ENCODE measurements around the gene SUGP2. TPM values are rescaled to one million over a fixed set of nuclear protein-coding genes. Genes with fewer than 3 reads are reported as not detected.

SUGP2 gene
- polyA plus RNA-seq, 2 donors: 22.8 to 46.7 TPM

DNA sequence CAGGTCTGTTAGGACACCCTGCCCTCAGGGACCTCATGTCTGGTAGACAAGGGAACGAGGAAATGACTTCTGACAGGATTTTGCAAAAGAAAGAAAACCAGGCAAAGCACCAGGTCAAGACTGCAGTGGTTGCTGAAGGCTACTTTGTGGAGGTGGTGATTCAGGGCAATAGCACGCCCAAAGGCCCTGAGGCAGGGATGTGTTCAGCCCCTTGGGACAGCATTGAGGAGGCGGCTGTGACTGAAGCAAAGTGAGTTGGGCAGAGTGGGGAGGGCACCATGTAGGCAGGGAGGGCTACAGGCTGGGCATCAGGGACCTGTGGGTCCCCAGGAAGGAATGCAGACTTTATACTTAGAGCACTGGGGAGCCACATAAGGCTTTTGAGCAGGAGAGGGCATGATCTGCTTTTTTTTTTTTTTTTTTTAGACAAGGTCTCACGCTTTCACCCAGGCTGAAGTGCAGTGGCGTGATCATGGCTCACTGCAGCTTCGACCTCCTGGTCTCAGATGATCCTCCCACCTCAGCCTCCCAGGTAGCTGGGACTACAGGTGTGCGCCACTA lies 81.5 kb downstream of the SUGP2 start:
- Histone ChIP-seq H3K4me1 (ENCODE audit: control insufficient read depth in 2 of 2, insufficient read depth in 2 of 2, low read length in 1 of 2) (peaks cover 0 to 4% of the 10 kb centered on the region in 2 donors), H3K27me3 (ENCODE audit: control insufficient read depth in 1 of 2, insufficient read depth in 2 of 2, low read length in 2 of 2) (no peaks in the 10 kb centered on the region), H3K36me3 (ENCODE audit: control insufficient read depth in 2 of 2, insufficient read depth in 2 of 2, low read length in 1 of 2) (no peaks in the 10 kb centered on the region), H3K27ac (ENCODE audit: low read depth in 2 of 2, low read length in 1 of 2) (no peak overlapping the region), H3K4me3 (ENCODE audit: low read depth in 1 of 2, low read length in 2 of 2) (no peak overlapping the region), H3K9me3 (ENCODE audit: control insufficient read depth in 2 of 2, insufficient read depth in 1 of 2, low read depth in 1 of 2, low read length in 1 of 2) (no peaks in the 10 kb centered on the region)
- WGBS, 2 donors: 75 to 76% methylated on average over 7 of the region's 7 CpGs

DNA sequence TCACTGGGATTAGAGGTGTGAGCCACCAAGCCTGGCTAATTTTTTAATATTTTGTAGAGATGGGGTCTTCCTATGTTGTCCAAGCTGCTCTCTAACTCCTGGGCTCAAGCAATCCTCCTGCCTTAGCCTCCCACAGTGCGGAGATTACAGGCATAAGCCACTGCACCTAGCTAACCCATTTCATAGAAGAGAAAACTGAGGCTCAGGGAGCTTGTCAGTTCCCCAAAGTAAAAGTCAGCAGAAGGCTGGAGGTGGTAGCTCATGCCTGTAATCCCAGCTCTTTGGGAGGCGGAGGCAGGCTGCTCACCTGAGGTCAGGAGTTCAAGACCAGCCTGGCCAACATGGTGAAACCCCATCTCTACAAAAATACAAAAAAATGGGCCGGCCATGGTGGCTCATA lies 83.5 kb downstream of the SUGP2 start:
- no peaks in the 10 kb centered on the region for H3K9me3 ChIP-seq (ENCODE audit: control insufficient read depth in 2 of 2, insufficient read depth in 1 of 2, low read depth in 1 of 2, low read length in 1 of 2)
- H3K27ac ChIP-seq (ENCODE audit: low read depth in 2 of 2, low read length in 1 of 2): no peak overlapping the region
- H3K4me1 ChIP-seq (ENCODE audit: control insufficient read depth in 2 of 2, insufficient read depth in 2 of 2, low read length in 1 of 2): peaks cover 0 to 4% of the 10 kb centered on the region in 2 donors
- H3K36me3 ChIP-seq (ENCODE audit: control insufficient read depth in 2 of 2, insufficient read depth in 2 of 2, low read length in 1 of 2): no peaks in the 10 kb centered on the region
- no peaks in the 10 kb centered on the region for H3K27me3 ChIP-seq (ENCODE audit: control insufficient read depth in 1 of 2, insufficient read depth in 2 of 2, low read length in 2 of 2)
- WGBS, 2 donors: 96% methylated on average over 3 of the region's 3 CpGs
- no peak overlapping the region for H3K4me3 ChIP-seq (ENCODE audit: low read depth in 1 of 2, low read length in 2 of 2)

DNA sequence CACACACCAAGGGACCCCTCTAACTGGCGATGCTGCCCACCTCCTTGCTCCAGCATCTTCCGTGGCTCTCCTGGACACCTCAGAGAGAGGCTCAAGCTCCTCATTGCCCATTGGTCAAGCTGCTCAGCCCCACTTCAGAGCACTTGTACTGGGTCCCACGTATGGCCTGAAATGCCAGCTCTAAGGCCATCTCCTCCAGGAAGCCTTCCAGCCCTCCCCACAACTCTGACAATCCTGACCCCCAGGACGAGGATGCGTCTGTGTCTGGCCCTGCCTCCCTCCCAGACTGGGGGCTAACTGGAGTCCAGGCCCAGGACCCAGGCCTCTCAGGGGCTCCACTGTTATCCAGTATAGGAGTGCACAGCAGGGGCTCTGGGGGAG lies 84.4 kb downstream of the SUGP2 start:
- WGBS, 2 donors: 84 to 87% methylated on average over 5 of the region's 5 CpGs
- Histone ChIP-seq H3K9me3 (ENCODE audit: control insufficient read depth in 2 of 2, insufficient read depth in 1 of 2, low read depth in 1 of 2, low read length in 1 of 2) (no peaks in the 10 kb centered on the region), H3K27me3 (ENCODE audit: control insufficient read depth in 1 of 2, insufficient read depth in 2 of 2, low read length in 2 of 2) (no peaks in the 10 kb centered on the region), H3K4me1 (ENCODE audit: control insufficient read depth in 2 of 2, insufficient read depth in 2 of 2, low read length in 1 of 2) (peaks cover 0 to 4% of the 10 kb centered on the region in 2 donors), H3K4me3 (ENCODE audit: low read depth in 1 of 2, low read length in 2 of 2) (no peak overlapping the region), H3K27ac (ENCODE audit: low read depth in 2 of 2, low read length in 1 of 2) (no peak overlapping the region), H3K36me3 (ENCODE audit: control insufficient read depth in 2 of 2, insufficient read depth in 2 of 2, low read length in 1 of 2) (no peaks in the 10 kb centered on the region)

DNA sequence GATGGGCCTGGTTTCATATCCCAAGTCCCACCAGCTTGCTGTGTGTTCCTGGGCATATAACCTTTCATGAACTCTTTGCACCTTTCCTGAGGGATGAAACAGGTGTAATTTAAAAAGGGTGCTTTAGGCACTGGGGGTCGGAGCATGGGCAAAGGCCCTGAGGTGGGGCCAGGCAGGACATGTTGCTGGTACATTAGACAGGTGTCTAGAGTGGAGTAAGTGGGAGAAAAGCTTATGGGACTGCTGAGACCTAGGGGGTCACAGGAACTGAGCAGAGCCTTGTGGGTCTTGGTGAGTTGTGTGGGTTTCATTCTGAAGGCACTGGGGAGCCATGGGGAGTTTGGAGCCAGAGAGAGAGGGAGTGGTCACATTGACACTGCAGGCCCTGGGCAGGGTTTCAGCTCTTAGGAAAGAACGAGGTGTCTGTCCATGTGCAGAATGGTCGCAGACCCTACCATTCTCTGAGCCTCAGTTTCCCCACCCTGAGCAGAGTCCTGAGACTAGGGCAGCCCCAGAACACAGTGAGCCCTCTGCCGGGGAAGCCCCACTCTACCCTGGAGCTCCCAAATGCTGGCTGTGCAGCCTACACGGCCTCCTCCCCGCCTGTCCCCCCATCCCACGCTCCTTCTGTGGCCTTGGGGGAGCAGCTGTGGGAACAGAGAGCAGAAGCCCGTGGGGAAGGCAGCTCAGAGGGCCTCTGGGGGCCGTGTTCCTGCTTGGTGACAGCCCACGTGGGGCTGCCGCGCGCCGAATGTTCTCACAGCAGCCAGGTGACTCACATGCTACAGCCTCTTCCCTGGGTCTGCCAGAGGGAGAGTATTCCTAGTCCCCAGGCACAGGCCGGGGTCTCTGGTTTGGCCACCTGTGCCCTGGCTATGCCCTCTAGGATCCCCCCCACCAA lies 85.0 kb downstream of the SUGP2 start:
- Histone ChIP-seq H3K4me3 (ENCODE audit: low read depth in 1 of 2, low read length in 2 of 2) (no peak overlapping the region), H3K27me3 (ENCODE audit: control insufficient read depth in 1 of 2, insufficient read depth in 2 of 2, low read length in 2 of 2) (no peaks in the 10 kb centered on the region)
- WGBS, 2 donors: 75% methylated on average over 14 to 15 of the region's 15 CpGs

DNA sequence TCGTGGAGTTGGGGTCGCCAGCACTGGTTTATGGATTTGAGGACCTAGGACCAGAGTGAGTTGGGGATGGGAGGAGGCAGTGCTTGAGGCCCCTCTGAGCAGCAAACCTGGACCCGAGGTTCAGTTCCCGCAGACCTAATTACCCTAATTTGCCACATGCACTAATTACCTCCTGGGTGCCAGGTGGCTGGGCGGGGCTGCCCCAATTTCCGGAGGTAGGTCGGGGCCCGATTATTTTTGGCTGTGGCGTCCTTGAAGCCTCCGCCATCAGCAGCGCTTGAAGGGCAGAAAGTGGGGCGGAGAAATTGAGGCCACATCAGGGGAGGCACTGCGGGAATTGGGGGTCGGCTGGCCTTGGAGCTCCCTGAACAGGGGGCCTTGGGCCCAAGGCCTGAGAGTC lies 86.4 kb downstream of the SUGP2 start:
- Histone ChIP-seq H3K27me3 (ENCODE audit: control insufficient read depth in 1 of 2, insufficient read depth in 2 of 2, low read length in 2 of 2) (no peaks in the 10 kb centered on the region), H3K36me3 (ENCODE audit: control insufficient read depth in 2 of 2, insufficient read depth in 2 of 2, low read length in 1 of 2) (no peaks in the 10 kb centered on the region)
- WGBS, 2 donors: 74 to 82% methylated on average over 14 of the region's 14 CpGs

More for the DNA sequence above, 85.0 kb downstream of the SUGP2 start:
- peaks cover 0 to 4% of the 10 kb centered on the region in 2 donors for H3K4me1 ChIP-seq (ENCODE audit: control insufficient read depth in 2 of 2, insufficient read depth in 2 of 2, low read length in 1 of 2)
- H3K27ac ChIP-seq (ENCODE audit: low read depth in 2 of 2, low read length in 1 of 2): no peak overlapping the region
- no peaks in the 10 kb centered on the region for H3K9me3 ChIP-seq (ENCODE audit: control insufficient read depth in 2 of 2, insufficient read depth in 1 of 2, low read depth in 1 of 2, low read length in 1 of 2)
- no peaks in the 10 kb centered on the region for H3K36me3 ChIP-seq (ENCODE audit: control insufficient read depth in 2 of 2, insufficient read depth in 2 of 2, low read length in 1 of 2)

DNA sequence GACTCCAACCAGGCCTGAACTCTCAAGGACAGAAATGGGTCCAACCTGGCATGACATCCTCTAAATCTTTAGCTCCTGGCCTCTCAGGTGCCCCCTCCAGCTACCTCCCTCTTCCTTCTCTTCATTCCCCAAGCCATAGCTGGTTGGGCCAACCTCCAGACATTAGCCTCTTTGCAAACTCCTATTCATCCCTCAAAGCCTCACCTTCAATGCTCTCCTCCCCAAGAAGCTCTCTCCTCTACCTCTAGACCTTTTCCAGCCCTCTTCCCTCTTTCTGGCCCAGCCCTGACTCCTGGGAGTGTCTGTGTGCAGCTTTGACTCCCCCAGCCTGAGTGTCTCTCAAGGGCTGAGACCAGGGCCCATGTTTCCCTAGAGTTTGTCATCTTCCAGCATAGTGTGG lies 87.0 kb downstream of the SUGP2 start:
- Histone ChIP-seq H3K36me3 (ENCODE audit: control insufficient read depth in 2 of 2, insufficient read depth in 2 of 2, low read length in 1 of 2) (no peaks in the 10 kb centered on the region), H3K9me3 (ENCODE audit: control insufficient read depth in 2 of 2, insufficient read depth in 1 of 2, low read depth in 1 of 2, low read length in 1 of 2) (no peaks in the 10 kb centered on the region), H3K4me1 (ENCODE audit: control insufficient read depth in 2 of 2, insufficient read depth in 2 of 2, low read length in 1 of 2) (no peaks in the 10 kb centered on the region), H3K27me3 (ENCODE audit: control insufficient read depth in 1 of 2, insufficient read depth in 2 of 2, low read length in 2 of 2) (no peaks in the 10 kb centered on the region), H3K4me3 (ENCODE audit: low read depth in 1 of 2, low read length in 2 of 2) (no peak overlapping the region), H3K27ac (ENCODE audit: low read depth in 2 of 2, low read length in 1 of 2) (no peak overlapping the region)

More for the DNA sequence above, 86.4 kb downstream of the SUGP2 start:
- Histone ChIP-seq H3K9me3 (ENCODE audit: control insufficient read depth in 2 of 2, insufficient read depth in 1 of 2, low read depth in 1 of 2, low read length in 1 of 2) (no peaks in the 10 kb centered on the region), H3K4me1 (ENCODE audit: control insufficient read depth in 2 of 2, insufficient read depth in 2 of 2, low read length in 1 of 2) (peaks cover 0 to 4% of the 10 kb centered on the region in 2 donors), H3K27ac (ENCODE audit: low read depth in 2 of 2, low read length in 1 of 2) (no peak overlapping the region), H3K4me3 (ENCODE audit: low read depth in 1 of 2, low read length in 2 of 2) (no peak overlapping the region)

DNA sequence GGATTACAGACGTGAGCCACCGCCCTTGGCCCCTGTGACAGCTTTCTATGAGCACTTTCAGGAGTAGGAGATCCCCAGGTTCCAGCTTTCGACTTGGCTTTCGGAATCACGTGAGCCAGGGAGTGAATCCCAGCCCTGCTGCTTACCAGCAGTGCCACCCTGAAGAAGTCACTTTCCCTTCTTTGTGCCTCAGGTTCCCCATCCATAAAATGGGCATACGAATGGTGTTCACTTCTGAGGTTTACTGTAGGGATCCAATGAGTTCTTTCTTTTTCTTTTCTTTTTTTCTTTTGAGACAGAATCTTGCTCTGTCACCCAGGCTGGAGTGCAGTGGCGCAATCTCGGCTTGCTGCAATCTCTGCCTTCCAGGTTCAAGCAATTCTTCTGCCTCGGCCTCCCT lies 88.0 kb downstream of the SUGP2 start:
- Histone ChIP-seq H3K4me3 (ENCODE audit: low read depth in 1 of 2, low read length in 2 of 2) (no peak overlapping the region), H3K27me3 (ENCODE audit: control insufficient read depth in 1 of 2, insufficient read depth in 2 of 2, low read length in 2 of 2) (no peaks in the 10 kb centered on the region), H3K9me3 (ENCODE audit: control insufficient read depth in 2 of 2, insufficient read depth in 1 of 2, low read depth in 1 of 2, low read length in 1 of 2) (no peaks in the 10 kb centered on the region), H3K4me1 (ENCODE audit: control insufficient read depth in 2 of 2, insufficient read depth in 2 of 2, low read length in 1 of 2) (no peaks in the 10 kb centered on the region), H3K27ac (ENCODE audit: low read depth in 2 of 2, low read length in 1 of 2) (no peak overlapping the region), H3K36me3 (ENCODE audit: control insufficient read depth in 2 of 2, insufficient read depth in 2 of 2, low read length in 1 of 2) (no peaks in the 10 kb centered on the region)
- 86 to 90% methylated on average over 9 of the region's 9 CpGs for WGBS, 2 donors

DNA sequence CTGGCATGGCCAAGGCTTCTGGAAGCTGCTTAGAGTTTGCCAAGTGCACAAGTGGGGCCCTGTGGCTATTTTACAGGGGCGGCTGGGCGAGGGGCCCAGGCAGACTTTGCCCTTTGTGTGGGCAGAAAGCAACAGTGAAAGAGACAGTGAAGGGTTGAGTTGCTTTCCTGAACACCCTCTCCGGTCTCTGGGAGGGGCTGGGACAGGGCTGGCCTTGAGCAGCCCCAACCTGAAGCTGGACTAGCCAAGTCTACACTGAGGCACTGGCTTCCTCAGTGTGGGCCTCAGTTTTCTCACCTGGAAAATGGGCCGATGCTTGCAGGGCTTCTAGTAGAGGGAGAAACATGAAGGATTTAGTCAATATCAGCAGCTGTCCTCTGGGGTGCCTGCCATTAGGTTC lies 89.9 kb downstream of the SUGP2 start:
- H3K27ac ChIP-seq (ENCODE audit: low read depth in 2 of 2, low read length in 1 of 2): no peak overlapping the region
- no peaks in the 10 kb centered on the region for H3K36me3 ChIP-seq (ENCODE audit: control insufficient read depth in 2 of 2, insufficient read depth in 2 of 2, low read length in 1 of 2)
- H3K27me3 ChIP-seq (ENCODE audit: control insufficient read depth in 1 of 2, insufficient read depth in 2 of 2, low read length in 2 of 2): no peaks in the 10 kb centered on the region
- no peaks in the 10 kb centered on the region for H3K9me3 ChIP-seq (ENCODE audit: control insufficient read depth in 2 of 2, insufficient read depth in 1 of 2, low read depth in 1 of 2, low read length in 1 of 2)
- H3K4me1 ChIP-seq (ENCODE audit: control insufficient read depth in 2 of 2, insufficient read depth in 2 of 2, low read length in 1 of 2): peaks cover 0 to 2% of the 10 kb centered on the region in 2 donors
- H3K4me3 ChIP-seq (ENCODE audit: low read depth in 1 of 2, low read length in 2 of 2): no peak overlapping the region
- WGBS, 2 donors: 55 to 62% methylated on average over 4 of the region's 4 CpGs

DNA sequence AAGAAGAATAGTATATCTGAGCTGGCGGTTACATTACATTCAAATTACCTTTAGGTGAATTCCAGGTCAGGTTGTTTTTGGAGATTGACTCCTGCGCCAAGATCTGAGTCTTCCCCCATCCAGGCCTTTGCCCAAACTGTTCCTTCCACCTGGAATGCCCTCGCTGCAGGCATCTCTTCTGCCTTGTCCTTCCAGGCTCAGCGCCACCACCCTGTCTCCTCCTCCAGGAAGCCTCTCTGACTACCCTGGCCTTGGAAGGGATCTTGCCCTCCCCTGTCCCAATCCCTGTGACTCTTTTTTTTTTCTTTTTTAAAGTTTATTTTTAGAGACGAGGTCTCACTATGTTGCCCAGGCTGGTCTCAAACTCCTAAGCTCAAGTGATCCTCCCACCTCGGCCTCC lies 90.6 kb downstream of the SUGP2 start:
- no peaks in the 10 kb centered on the region for H3K27me3 ChIP-seq (ENCODE audit: control insufficient read depth in 1 of 2, insufficient read depth in 2 of 2, low read length in 2 of 2)
- H3K4me1 ChIP-seq (ENCODE audit: control insufficient read depth in 2 of 2, insufficient read depth in 2 of 2, low read length in 1 of 2): peaks cover 0 to 2% of the 10 kb centered on the region in 2 donors
- H3K9me3 ChIP-seq (ENCODE audit: control insufficient read depth in 2 of 2, insufficient read depth in 1 of 2, low read depth in 1 of 2, low read length in 1 of 2): no peaks in the 10 kb centered on the region
- no peak overlapping the region for H3K27ac ChIP-seq (ENCODE audit: low read depth in 2 of 2, low read length in 1 of 2)
- 71 to 73% methylated on average over 6 of the region's 6 CpGs for WGBS, 2 donors
- no peaks in the 10 kb centered on the region for H3K36me3 ChIP-seq (ENCODE audit: control insufficient read depth in 2 of 2, insufficient read depth in 2 of 2, low read length in 1 of 2)
- no peak overlapping the region for H3K4me3 ChIP-seq (ENCODE audit: low read depth in 1 of 2, low read length in 2 of 2)

All from esophagus (tissue), 2 donors.